AG10803 (cell line): ENCODE measurements around the gene NMT1.

Experiments used
- DNase-seq: peaks from one replicate; pipeline ENCODE4 v3.0.0; 2010; ENCODE audit warnings: low read depth
- H3K4me3 ChIP-seq: 2 replicates; pipeline ENCODE4 v1.5.1; 2011; ENCODE audit warnings: mild to moderate bottlenecking, low read length, control low read depth
- CTCF ChIP-seq: conservative IDR thresholded peaks from 2 replicates; pipeline ENCODE4 v1.5.1; 2011; ENCODE audit warnings: mild to moderate bottlenecking, low read length, control low read depth, inconsistent platforms

Gene NMT1

GRCh38 chr17:45029758-45030423 is 31.2 kb upstream of the NMT1 start:
- no peak for TF ChIP-seq CTCF
- no peak for DNase-seq
- H3K4me3 ChIP-seq = no peak overlapping the region

- no peak for DNase-seq
- no peak overlapping the region for H3K4me3 ChIP-seq
- TF ChIP-seq CTCF = no peak
Observed at GRCh38 chr17:45030733-45031132, 30.4 kb upstream of the NMT1 start.

- H3K4me3 ChIP-seq = no peak overlapping the region
- DNase-seq = no peak
- TF ChIP-seq CTCF = no peak
Observed at GRCh38 chr17:45031231-45032173, 29.6 kb upstream of the NMT1 start.

- DNase-seq = no peak
- no peak for TF ChIP-seq CTCF
Observed at GRCh38 chr17:45032174-45032541, 29.0 kb upstream of the NMT1 start.

GRCh38 chr17:45034599-45034998 is 26.5 kb upstream of the NMT1 start:
- no peak overlapping the region for H3K4me3 ChIP-seq
- TF ChIP-seq CTCF = no peak
- DNase-seq = no peak

More at GRCh38 chr17:45032174-45032541, 29.0 kb upstream of the NMT1 start:
- H3K4me3 ChIP-seq = no peak overlapping the region

GRCh38 chr17:45035848-45036247 is 25.3 kb upstream of the NMT1 start:
- DNase-seq = no peak
- TF ChIP-seq CTCF = no peak
- no peak overlapping the region for H3K4me3 ChIP-seq

GRCh38 chr17:45036691-45037090 is 24.4 kb upstream of the NMT1 start:
- no peak overlapping the region for H3K4me3 ChIP-seq
- DNase-seq = no peak
- no peak for TF ChIP-seq CTCF
